HepG2 (cell line): ENCODE measurements around the gene NISCH. TPM values are rescaled to one million over a fixed set of nuclear protein-coding genes. Genes with fewer than 3 reads are reported as not detected.

Experiments used
- DDIT3 ChIP-seq: sonication (generic); formaldehyde crosslinking; IDR thresholded peaks from 2 replicates; pipeline ENCODE4 v1.4.0; 2020; ENCODE audit warnings: mild to moderate bottlenecking, missing genetic modification reagents
- EHMT2 ChIP-seq: fragments of 200-600 bp; sonication (generic); IDR thresholded peaks from 2 replicates; pipeline ENCODE4 v1.7.0; 2017; ENCODE audit warnings: antibody characterized with exemption, low read depth, low read length, borderline replicate concordance
- GATAD2A ChIP-seq: IDR thresholded peaks from 2 replicates; pipeline ENCODE4 v1.6.1; 2016
- HOXD1 ChIP-seq: sonication (generic); formaldehyde crosslinking; IDR thresholded peaks from 2 replicates; pipeline ENCODE4 v1.5.0; 2020; ENCODE audit warnings: missing genetic modification reagents
- LRRFIP1 ChIP-seq: sonication (generic); formaldehyde crosslinking; conservative IDR thresholded peaks from 2 replicates; pipeline ENCODE4 v1.4.0; 2020; ENCODE audit warnings: missing genetic modification reagents
- NAIF1 ChIP-seq: sonication (generic); formaldehyde crosslinking; IDR thresholded peaks from 2 replicates; pipeline ENCODE4 v1.5.0; 2020; ENCODE audit warnings: mild to moderate bottlenecking, missing genetic modification reagents, borderline replicate concordance
- SIX1 ChIP-seq: sonication (generic); formaldehyde crosslinking; IDR thresholded peaks from 2 replicates; pipeline ENCODE4 v1.4.0; 2020; ENCODE audit warnings: missing genetic modification reagents, borderline replicate concordance
- SMC3 ChIP-seq: IDR thresholded peaks from 2 replicates; pipeline ENCODE4 v1.6.1; 2011; ENCODE audit warnings: low read length, improper control_type of control experiment
- SOX13 ChIP-seq, 3 experiments: fragments of 450-650 bp in 1 of 3; sonication (generic) in 1 of 3; formaldehyde crosslinking in 1 of 3; IDR thresholded peaks in 2 of 3; conservative IDR thresholded peaks in 1 of 3; 2 replicates each; pipeline versions ENCODE4 v1.5.0 to v1.6.1; 2016 to 2020; ENCODE audit warnings: antibody characterized with exemption in 1 of 3, mild to moderate bottlenecking in 1 of 3, missing compliant biosample characterization in 1 of 3, missing genetic modification reagents in 1 of 3, moderate library complexity in 1 of 3
- SP4 ChIP-seq: sonication (generic); formaldehyde crosslinking; IDR thresholded peaks from 2 replicates; pipeline ENCODE4 v1.8.1; 2023; ENCODE audit warnings: mild to moderate bottlenecking, missing genetic modification reagents
- SRF ChIP-seq: IDR thresholded peaks from 2 replicates; pipeline ENCODE4 v1.6.1; 2011; ENCODE audit warnings: mild to moderate bottlenecking, low read depth, low read length, moderate library complexity
- TBX3 ChIP-seq: fragments of 450-650 bp; IDR thresholded peaks from 2 replicates; pipeline ENCODE4 v1.6.1; 2017; ENCODE audit warnings: antibody characterized with exemption, mild to moderate bottlenecking, inconsistent platforms, borderline replicate concordance
- ZNF607 ChIP-seq: sonication (generic); formaldehyde crosslinking; IDR thresholded peaks from 2 replicates; pipeline ENCODE4 v1.5.1; 2020; ENCODE audit warnings: missing genetic modification reagents, mild to moderate bottlenecking, borderline replicate concordance
- ZNF816 ChIP-seq: sonication (generic); formaldehyde crosslinking; IDR thresholded peaks from 2 replicates; pipeline ENCODE4 v1.8.0; 2022; ENCODE audit warnings: missing genetic modification reagents, mild to moderate bottlenecking, borderline replicate concordance
- ZSCAN21 ChIP-seq: sonication (generic); formaldehyde crosslinking; IDR thresholded peaks from 2 replicates; pipeline ENCODE4 v1.8.0; 2022; ENCODE audit warnings: mild to moderate bottlenecking, missing genetic modification reagents, moderate library complexity, borderline replicate concordance
- ZSCAN9 ChIP-seq: IDR thresholded peaks from 2 replicates; pipeline ENCODE4 v1.6.1; 2016; ENCODE audit warnings: borderline replicate concordance
- polyA plus RNA-seq, 8 experiments: library from polyadenylated mRNA; depleted of rRNA in 3 of 8; stranded (reverse) in 7 of 8; unstranded in 1 of 8; fragments of >200 nt; fragmentation: Illumina TruSeq in 4 of 8; extraction: Trizol in 4 of 8; gene quantifications; 2 replicates each; pipeline versions ENCODE4 v1.2.1 to v1.2.3, GENCODE V29; 2011 to 2016; ENCODE audit warnings: low read depth in 4 of 8, missing spikeins in 1 of 8, mixed read lengths in 1 of 8; ENCODE audit not compliant: insufficient read depth in 1 of 8
- total RNA-seq, 5 experiments: library from RNA; depleted of rRNA; stranded (reverse); fragments of >200 nt; fragmentation: Illumina TruSeq; extraction: Trizol; gene quantifications; 2 replicates each; pipeline ENCODE4 v1.2.3, GENCODE V29; 2016; ENCODE audit warnings: low read depth in 1 of 5
- TF ChIP-seq, protein P1 (sequence below): sonication (generic); formaldehyde crosslinking; IDR thresholded peaks from 2 replicates; pipeline ENCODE4 v1.5.1; 2020; ENCODE audit warnings: mild to moderate bottlenecking, missing genetic modification reagents, borderline replicate concordance
- TF ChIP-seq, protein P2 (sequence below): sonication (generic); formaldehyde crosslinking; IDR thresholded peaks from 2 replicates; pipeline ENCODE4 v1.4.0; 2020; ENCODE audit warnings: mild to moderate bottlenecking, missing genetic modification reagents

NISCH gene
- total and polyA plus RNA-seq, 2 of the 13 experiments (the other 11 are each of a cell fraction or from before 2014, with no cell fraction given), result 27.0 to 47.6 TPM

DNA sequence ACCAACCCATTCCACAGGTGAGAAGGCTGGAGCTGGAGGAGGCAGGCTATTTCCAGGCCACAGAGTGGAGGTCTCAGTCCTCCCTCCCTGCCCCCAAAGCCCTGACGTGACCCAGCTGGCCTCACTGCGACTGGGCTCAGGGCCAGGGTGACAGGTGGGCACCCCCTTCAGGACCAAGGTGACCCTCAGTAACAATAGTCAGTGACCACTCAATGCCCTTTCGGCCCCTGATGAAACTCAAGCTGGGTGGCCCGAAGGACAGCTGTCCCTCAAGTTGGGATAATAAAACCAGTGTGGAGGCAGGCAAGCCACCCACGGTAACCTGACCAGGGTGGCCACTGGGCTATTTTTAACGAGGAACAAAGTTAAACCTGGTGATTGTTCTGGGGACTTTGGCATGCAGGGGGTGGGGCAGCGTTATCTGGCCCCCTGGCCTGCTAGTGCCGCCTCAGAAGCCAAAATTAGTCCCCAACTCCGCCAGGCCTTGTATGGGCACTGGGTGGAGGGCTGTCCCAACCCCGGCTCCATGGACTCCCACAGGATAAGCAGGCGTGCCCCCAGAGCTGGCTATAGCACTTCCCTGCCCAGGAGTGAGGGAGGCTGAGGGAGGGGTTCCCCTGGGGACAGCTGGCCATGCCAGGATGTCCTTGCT, 2.7 kb upstream of the NISCH start (continued):
- TF ChIP-seq LRRFIP1 (no peak), ZSCAN9 (CRISPR knock-in tag) (no peak), ZSCAN21 (CRISPR knock-in tag) (no peak), HOXD1 (CRISPR knock-in tag) (no peak), SIX1 (CRISPR knock-in tag) (peak; percentile 73; the same call in 1 of the 2 replicates), EHMT2 (no peak), ZNF816 (CRISPR knock-in tag) (no peak), GATAD2A (CRISPR knock-in tag) (0 out of 2 replicates have a peak, but pooled peaks have one; percentile 34), DDIT3 (CRISPR knock-in tag) (no peak), SOX13 (IDR thresholded peaks at IDR 0.05) (no peak), SOX13 (CRISPR knock-in tag; conservative IDR thresholded peaks at IDR 0.05 in 1 of 2, IDR thresholded peaks at IDR 0.05 in 1 of 2) (peak in 1 of 2 experiments; percentile 80; a peak in 2 of 4 replicates), SMC3 (no peak), SP4 (CRISPR knock-in tag) (no peak), NAIF1 (CRISPR knock-in tag) (no peak), ZNF607 (CRISPR knock-in tag) (no peak), SRF (no peak), TBX3 (no peak)
- TF ChIP-seq, protein P1, sequence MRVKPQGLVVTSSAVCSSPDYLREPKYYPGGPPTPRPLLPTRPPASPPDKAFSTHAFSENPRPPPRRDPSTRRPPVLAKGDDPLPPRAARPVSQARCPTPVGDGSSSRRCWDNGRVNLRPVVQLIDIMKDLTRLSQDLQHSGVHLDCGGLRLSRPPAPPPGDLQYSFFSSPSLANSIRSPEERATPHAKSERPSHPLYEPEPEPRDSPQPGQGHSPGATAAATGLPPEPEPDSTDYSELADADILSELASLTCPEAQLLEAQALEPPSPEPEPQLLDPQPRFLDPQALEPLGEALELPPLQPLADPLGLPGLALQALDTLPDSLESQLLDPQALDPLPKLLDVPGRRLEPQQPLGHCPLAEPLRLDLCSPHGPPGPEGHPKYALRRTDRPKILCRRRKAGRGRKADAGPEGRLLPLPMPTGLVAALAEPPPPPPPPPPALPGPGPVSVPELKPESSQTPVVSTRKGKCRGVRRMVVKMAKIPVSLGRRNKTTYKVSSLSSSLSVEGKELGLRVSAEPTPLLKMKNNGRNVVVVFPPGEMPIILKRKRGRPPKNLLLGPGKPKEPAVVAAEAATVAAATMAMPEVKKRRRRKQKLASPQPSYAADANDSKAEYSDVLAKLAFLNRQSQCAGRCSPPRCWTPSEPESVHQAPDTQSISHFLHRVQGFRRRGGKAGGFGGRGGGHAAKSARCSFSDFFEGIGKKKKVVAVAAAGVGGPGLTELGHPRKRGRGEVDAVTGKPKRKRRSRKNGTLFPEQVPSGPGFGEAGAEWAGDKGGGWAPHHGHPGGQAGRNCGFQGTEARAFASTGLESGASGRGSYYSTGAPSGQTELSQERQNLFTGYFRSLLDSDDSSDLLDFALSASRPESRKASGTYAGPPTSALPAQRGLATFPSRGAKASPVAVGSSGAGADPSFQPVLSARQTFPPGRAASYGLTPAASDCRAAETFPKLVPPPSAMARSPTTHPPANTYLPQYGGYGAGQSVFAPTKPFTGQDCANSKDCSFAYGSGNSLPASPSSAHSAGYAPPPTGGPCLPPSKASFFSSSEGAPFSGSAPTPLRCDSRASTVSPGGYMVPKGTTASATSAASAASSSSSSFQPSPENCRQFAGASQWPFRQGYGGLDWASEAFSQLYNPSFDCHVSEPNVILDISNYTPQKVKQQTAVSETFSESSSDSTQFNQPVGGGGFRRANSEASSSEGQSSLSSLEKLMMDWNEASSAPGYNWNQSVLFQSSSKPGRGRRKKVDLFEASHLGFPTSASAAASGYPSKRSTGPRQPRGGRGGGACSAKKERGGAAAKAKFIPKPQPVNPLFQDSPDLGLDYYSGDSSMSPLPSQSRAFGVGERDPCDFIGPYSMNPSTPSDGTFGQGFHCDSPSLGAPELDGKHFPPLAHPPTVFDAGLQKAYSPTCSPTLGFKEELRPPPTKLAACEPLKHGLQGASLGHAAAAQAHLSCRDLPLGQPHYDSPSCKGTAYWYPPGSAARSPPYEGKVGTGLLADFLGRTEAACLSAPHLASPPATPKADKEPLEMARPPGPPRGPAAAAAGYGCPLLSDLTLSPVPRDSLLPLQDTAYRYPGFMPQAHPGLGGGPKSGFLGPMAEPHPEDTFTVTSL (CRISPR knock-in tag), result no peak
- TF ChIP-seq, protein P2, sequence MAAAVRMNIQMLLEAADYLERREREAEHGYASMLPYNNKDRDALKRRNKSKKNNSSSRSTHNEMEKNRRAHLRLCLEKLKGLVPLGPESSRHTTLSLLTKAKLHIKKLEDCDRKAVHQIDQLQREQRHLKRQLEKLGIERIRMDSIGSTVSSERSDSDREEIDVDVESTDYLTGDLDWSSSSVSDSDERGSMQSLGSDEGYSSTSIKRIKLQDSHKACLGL (CRISPR knock-in tag), result no peak
